ENCODE measurements around the gene GNLY. TPM values are rescaled to one million over a fixed set of nuclear protein-coding genes. Genes with fewer than 3 reads are reported as not detected.

GNLY gene
- total and polyA plus RNA-seq, 9 of the 15 experiments (the other 6 are each of a cell fraction or from before 2014, with no cell fraction given): not detected

DNA sequence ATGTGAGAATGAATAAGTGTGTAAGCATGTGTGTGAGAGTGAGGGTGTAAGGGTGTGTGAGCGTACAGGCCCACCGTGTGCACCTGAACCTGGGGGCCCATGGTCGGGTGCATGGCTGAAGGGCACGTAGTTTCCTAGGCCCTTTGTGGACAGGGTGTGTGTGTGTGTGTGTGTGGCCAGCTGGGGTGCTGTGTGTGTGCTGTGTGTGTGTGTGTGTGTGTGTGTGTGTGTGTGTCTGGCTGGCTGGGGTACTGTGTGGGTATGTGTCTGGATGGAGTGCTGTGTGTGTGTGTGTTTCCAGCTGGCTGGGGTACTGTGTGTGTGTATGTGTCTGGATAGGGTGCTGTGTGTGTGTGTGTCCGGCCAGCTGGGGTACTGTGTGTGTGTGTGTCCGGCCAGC is 28.1 kb upstream of the GNLY start (continued):
- TF ChIP-seq, protein P1, sequence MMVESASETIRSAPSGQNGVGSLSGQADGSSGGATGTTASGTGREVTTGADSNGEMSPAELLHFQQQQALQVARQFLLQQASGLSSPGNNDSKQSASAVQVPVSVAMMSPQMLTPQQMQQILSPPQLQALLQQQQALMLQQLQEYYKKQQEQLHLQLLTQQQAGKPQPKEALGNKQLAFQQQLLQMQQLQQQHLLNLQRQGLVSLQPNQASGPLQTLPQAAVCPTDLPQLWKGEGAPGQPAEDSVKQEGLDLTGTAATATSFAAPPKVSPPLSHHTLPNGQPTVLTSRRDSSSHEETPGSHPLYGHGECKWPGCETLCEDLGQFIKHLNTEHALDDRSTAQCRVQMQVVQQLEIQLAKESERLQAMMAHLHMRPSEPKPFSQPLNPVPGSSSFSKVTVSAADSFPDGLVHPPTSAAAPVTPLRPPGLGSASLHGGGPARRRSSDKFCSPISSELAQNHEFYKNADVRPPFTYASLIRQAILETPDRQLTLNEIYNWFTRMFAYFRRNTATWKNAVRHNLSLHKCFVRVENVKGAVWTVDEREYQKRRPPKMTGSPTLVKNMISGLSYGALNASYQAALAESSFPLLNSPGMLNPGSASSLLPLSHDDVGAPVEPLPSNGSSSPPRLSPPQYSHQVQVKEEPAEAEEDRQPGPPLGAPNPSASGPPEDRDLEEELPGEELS (CRISPR knock-in tag; IDR thresholded peaks at IDR 0.05; ENCODE audit: borderline replicate concordance): no peak
- no peak for TF ChIP-seq MCM7 (IDR thresholded peaks at IDR 0.05)
- no peak for TF ChIP-seq CXXC5 (CRISPR knock-in tag; IDR thresholded peaks at IDR 0.05)
- TF ChIP-seq, protein P2, sequence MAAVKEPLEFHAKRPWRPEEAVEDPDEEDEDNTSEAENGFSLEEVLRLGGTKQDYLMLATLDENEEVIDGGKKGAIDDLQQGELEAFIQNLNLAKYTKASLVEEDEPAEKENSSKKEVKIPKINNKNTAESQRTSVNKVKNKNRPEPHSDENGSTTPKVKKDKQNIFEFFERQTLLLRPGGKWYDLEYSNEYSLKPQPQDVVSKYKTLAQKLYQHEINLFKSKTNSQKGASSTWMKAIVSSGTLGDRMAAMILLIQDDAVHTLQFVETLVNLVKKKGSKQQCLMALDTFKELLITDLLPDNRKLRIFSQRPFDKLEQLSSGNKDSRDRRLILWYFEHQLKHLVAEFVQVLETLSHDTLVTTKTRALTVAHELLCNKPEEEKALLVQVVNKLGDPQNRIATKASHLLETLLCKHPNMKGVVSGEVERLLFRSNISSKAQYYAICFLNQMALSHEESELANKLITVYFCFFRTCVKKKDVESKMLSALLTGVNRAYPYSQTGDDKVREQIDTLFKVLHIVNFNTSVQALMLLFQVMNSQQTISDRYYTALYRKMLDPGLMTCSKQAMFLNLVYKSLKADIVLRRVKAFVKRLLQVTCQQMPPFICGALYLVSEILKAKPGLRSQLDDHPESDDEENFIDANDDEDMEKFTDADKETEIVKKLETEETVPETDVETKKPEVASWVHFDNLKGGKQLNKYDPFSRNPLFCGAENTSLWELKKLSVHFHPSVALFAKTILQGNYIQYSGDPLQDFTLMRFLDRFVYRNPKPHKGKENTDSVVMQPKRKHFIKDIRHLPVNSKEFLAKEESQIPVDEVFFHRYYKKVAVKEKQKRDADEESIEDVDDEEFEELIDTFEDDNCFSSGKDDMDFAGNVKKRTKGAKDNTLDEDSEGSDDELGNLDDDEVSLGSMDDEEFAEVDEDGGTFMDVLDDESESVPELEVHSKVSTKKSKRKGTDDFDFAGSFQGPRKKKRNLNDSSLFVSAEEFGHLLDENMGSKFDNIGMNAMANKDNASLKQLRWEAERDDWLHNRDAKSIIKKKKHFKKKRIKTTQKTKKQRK (IDR thresholded peaks at IDR 0.05; ENCODE audit: borderline replicate concordance, low read depth, low read length): no peak
- no peak for TF ChIP-seq NONO (IDR thresholded peaks at IDR 0.05; ENCODE audit: low read depth in 2 of 2, low read length in 1 of 2)
- TF ChIP-seq MIER1 (IDR thresholded peaks at IDR 0.05; ENCODE audit: low read depth): no peak
